ENCODE data around the gene PLB1.

DNA sequence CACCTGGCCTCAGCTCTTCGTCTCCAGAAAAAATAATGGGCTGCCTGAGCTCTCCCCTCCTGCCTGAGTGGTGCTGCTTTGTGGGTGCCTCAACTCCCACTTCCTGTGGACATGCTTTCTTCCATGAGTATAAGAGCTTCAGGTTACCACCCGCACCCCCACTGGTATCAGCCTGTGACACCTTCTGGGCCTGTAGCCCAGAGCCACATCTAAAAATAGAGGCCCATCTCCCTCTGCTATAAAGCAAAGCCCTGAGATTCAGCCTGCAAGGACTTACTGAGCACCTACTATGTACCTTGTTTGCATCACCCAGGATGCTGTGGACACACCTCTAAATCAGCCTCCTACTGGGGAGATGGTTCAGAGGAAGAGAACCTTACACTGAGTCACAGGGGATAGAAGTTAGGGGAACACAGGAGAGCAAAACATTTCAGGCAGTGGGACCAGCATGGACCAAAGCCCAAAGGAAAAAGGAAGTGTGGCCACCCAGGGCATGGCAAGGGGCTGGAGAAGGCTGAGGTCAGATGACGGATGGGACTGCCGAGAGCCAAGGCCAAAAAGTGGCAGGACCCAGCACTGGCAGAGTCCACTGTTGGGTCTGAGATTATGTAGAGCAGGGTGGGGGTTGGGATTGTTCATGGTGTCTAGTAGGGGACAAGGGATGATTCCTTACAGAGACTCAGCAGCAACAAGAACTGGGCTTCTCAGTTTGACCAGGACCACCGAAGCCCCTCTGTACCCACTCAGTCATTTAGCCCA, 132.0 kb downstream of the PLB1 start:
- TF ChIP-seq, protein P1, sequence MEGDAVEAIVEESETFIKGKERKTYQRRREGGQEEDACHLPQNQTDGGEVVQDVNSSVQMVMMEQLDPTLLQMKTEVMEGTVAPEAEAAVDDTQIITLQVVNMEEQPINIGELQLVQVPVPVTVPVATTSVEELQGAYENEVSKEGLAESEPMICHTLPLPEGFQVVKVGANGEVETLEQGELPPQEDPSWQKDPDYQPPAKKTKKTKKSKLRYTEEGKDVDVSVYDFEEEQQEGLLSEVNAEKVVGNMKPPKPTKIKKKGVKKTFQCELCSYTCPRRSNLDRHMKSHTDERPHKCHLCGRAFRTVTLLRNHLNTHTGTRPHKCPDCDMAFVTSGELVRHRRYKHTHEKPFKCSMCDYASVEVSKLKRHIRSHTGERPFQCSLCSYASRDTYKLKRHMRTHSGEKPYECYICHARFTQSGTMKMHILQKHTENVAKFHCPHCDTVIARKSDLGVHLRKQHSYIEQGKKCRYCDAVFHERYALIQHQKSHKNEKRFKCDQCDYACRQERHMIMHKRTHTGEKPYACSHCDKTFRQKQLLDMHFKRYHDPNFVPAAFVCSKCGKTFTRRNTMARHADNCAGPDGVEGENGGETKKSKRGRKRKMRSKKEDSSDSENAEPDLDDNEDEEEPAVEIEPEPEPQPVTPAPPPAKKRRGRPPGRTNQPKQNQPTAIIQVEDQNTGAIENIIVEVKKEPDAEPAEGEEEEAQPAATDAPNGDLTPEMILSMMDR (conservative IDR thresholded peaks at IDR 0.05; ENCODE audit: low read length), result no peak
- TF ChIP-seq EZH2phosphoT487 (IDR thresholded peaks at IDR 0.05; ENCODE audit: borderline replicate concordance), result no peak
